NCI-H1436 treated with DMSO at 0.1 percent for 48 hours (cell line): Measurements from ENCODE around the gene CCDC184.
"Not testable (repeated sequence)": the region's sequence is repeated elsewhere in the genome, so short reads cannot be mapped to it uniquely, and the experiment has no call there.

ENCODE experiments used
- DNase-seq: peaks from one replicate; lab custom pipeline; 2025; lab: John Stamatoyannopoulos, UW

Gene CCDC184

GRCh38 chr12:48183091-48183875, at the start of gene CCDC184:
CCDC184 (plus strand) TSS chr12:48183644; CDS start chr12:48184123, 479 bp downstream.
- DNase-seq, result no peak

- no peak for DNase-seq
Observed at GRCh38 chr12:48135027-48135426, 48.4 kb upstream of the CCDC184 start.

DNA sequence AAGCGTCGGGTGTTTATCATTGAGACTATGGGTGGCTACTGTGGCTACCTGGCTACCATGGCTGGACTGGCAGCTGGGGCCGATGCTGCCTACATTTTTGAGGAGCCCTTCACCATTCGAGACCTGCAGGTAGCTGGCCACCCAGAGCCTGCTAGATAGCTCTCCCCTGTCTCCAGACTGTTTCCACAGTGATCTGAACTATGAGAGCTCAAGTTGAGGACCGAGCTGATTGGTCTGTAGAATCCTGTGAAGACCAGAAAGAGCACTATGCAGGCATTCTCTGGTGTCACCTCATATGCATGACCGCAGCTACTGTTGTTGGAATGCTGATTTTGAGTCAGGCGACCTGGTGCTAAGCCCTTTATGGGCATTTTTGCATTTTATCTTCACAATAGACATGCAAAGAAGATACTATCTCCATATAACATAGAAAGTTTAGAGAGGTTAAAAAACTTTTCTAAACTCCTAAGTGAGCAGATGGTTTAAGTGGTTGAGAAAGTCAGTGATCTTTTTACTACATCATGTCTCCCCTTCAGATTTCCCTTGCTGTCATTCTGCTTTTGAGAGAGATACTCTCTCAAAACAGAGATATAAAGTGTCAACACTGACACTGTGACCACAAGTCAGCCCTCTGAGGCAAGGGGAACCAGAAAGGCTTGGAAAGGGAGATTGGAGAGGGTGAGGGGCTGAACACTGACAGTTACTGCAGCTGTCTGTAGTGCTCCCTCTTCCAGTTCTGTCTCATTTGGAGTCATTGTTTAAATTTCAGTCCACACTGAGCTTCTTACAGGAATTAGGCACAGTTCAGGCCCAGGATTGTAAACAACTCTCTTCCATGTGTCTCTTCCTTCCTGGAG, 40.4 kb upstream of the CCDC184 start:
- DNase-seq, result no peak

DNA sequence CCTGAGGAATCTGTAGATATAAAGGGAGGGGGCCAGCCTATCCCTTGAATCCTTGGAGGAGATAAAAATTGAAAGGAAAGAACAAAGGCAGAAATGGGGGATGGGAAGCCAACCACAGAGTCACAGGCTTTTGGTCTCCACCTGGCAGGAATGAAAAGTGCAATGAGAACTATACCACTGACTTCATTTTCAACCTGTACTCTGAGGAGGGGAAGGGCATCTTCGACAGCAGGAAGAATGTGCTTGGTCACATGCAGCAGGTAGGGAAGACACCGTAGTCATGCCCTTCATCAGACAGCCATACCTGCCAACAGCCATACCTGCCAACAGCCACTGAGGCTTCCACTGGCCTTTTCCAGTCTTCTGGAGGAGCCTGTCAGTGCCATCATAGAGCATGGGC, 39.5 kb upstream of the CCDC184 start:
- no peak for DNase-seq

DNA sequence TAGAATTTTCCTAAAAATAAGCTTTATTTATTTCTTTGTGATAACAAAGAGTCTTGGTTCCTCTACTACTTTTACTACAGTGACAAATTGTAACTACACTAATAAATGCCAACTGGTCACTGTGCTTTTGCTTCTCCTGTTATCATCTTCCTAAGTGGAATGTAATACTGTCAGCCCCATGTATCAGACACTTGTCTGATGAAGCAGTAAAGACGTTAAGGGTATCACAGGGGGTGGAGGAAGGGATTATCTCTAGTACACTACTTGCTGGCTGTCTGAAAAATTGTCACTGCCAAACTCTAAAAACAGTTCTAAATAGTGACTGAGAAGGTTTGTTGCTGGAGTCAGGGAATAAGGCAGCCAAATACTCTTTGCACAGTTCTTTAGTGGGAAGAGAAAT, 37.5 kb upstream of the CCDC184 start:
- no peak for DNase-seq

- no peak for DNase-seq
Observed at GRCh38 chr12:48151103-48151771, 32.2 kb upstream of the CCDC184 start.

- DNase-seq, result not testable (repeated sequence)
Observed at GRCh38 chr12:48155786-48156185, 27.7 kb upstream of the CCDC184 start.

DNA sequence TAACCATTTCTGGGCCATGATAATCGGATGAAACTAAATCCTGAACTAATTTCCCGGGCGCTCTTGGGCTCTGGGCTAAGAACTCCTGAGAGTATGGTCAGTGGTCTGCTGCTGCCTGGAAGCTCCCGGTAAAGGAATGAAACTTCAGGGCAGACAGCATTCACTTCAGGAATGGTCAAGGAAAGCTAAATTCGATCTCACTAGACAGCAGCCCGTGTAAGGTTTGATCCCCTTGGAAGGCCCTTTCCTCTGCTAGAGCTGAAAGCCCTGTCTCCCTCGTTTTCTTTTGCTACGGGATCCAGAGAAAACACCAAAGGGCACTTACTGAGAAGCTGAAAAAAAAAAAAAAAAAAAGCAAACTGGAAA, 26.8 kb upstream of the CCDC184 start:
- no peak for DNase-seq

DNA sequence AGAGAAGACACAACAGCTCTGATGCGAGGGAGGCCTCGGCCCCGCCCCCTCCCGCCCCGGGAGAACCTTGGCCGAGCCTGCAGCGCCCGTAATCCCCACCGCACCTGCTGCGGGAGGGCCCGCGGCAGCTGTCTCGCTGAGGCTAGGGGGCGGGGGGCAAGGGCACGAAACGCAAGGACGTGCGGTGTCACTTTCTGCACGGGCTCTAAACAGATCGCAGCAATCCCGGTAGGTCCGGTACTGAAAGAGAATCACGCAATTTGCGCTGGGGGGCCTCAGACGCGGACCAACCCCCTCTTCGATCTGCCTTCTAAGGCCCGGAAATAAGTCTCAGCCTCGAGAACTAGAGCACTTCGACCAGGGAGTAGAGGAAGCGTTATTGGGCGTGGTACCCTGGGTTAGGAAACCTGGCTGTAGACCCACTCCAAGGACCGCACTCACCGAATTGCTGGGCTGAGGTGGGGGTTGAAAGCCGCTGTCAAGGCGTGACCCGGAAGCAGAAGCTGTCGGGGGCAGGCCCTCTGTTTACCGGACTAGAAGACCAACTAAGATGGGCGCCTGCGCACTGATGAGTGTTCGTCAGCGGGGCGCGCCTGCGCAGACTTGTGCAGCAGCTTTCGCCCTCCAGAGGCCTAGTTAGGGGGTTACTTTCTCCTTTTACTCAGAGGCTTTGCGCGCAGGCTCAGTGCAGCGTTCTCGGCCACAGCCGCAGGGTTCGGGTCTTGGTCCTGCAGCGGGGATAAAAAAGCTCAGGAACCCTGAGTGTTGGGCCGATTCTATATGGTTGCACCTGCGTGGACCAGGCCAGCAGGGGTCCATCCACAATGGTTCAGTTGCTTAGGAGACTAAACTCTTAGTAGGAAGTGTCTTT, 26.2 kb upstream of the CCDC184 start, which contains the start of gene ASB8:
Gene ASB8, minus strand, starts transcription at position 498 of the 871 bp plus-strand sequence. CDS start 4,019 bp downstream, outside the sequence.
- peak; percentile 92 for DNase-seq

DNA sequence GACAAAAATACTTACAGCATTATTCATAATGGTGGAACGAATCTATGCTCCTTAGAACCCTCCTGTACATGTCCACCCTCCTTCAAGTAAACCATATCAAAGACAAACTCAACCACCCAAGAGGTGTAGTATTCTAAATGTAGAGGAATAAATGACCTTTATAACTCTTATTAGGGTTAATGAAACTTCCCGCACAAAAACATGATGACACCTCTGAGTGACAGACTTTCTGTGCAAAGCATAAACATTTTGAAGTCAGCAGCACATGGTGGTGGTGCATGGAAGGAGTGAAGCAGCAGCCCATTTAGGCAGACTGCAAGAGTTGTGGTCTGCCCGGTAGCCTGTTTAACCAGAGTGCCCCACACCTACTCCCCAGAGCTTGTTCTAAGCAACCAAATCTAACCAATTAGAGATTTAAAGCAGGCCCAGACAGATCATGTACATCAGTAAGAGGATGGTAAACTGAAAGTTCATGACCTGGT, 25.5 kb upstream of the CCDC184 start:
- no peak for DNase-seq

DNA sequence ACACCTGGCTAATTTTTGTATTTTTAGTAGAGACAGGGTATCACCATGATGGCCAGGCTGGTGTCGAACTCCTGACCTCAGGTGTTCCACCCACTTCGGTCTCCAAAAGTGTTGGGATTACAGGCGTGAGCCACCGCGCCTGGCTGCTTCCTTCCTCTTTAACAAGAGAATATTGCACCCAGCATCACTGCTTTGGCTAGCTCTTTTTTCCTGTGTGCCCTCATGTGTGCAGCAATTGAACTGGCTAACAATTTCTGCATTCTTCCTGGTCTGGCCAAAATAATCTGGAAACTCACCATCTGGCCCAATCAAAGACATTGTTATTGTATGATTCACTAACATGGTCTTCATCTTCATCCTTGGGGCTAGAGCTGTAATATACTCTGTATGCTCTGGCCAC, 23.4 kb upstream of the CCDC184 start:
- DNase-seq, result no peak

- DNase-seq, result no peak
Observed at GRCh38 chr12:48160807-48161206, 22.6 kb upstream of the CCDC184 start.

- no peak for DNase-seq
Observed at GRCh38 chr12:48163150-48163747, 20.2 kb upstream of the CCDC184 start.

- DNase-seq, result no peak
Observed at GRCh38 chr12:48164451-48164850, 19.0 kb upstream of the CCDC184 start.

DNA sequence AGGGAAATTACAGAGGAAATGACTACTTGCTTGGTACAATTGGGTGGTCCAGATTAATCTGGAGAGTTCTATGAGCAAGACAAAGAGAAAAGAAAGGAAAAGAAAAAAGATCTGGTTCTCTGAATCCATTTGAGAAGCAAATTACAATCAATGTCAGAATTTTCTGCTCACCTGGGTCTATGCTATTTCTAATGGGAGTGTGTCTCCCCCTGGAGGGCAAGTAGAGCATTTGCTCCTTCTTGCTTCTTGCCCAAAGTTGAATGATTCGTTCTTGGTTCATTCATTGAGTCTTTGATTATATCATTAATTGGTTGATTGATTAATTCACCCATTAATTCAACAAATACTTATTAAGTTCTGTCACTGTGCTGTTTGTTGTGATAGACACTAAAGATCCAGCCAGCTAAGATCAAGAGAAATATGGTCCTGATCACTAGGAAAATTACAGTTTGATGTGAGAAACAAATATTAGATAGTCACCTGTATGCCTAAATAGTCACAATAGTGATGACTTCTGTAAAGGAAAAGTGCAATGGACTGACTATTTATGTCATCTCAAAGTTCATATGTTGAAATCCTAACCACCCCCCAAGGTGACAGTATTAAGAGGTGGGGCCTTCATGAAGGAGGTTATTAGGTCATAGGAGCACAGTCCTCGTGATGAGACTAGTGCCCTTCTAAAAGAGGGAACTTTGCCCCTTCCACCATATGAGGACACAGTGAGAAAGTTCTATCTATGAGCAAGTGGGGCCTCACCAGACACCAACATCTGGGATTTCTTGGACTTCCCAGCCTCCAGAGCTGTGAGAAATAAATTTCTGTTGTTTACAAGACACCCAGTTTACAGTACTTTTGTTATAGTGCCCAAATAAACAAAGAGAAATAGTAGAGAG, 18.1 kb upstream of the CCDC184 start:
- no peak for DNase-seq

DNA sequence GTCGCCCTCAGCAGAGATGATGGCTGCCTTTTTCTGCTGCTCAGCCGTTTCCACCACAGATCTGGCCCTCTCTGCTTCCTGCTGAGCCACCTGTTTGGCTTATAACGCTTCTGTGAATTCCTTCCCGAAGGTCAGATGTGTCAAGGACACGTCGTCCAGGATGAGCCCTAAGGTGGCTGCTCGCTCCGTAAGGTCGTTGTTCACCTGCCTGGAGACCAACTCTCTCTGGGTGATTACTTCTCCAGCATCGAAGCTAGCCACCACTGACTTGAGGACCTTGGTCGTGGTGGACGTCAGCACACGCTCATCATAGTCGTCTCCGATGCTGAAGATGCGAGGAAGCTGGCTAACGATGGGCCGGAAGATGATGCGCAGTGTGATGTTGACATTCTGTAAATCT, 14.4 kb upstream of the CCDC184 start:
- no peak for DNase-seq

DNA sequence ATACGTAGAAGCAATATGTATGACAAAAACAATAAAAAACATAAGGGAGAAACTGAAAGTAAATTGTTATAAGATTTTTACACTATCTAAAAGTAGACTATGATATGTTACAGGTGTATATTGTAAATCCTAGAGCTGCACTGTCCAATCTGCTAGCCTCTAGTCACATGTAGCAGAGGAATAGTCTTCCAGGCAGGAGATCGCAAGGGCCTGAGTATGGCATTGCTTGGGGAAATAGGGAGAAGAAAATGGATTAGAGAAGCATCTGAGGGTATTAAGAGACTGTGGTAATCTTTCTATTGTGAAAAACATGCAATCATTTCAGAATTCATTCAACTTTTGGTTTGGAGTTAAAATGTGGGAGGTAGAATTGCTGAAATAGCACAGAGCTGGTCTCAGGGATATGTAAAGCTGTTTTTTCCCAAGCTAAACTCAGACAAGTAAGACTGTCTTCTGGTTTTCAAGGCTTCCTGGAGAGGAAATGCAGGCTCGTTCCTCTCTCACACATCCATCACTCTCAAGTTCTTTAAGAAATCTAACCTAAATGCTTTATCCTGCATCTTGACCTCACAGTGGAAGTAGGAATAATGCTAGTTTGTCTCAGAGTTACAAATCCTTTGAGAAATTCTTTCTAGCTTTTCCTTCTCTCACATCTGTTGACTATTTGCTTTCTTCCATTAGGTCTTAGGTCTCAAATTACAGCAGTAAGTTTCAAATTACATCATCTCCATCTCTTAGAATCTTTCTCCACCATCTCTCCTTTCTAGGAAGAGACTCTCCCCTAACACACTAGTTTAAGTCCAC, 7.6 kb upstream of the CCDC184 start:
- DNase-seq, result no peak

GRCh38 chr12:48176417-48176751, 7.1 kb upstream of the CCDC184 start:
- no peak for DNase-seq

DNA sequence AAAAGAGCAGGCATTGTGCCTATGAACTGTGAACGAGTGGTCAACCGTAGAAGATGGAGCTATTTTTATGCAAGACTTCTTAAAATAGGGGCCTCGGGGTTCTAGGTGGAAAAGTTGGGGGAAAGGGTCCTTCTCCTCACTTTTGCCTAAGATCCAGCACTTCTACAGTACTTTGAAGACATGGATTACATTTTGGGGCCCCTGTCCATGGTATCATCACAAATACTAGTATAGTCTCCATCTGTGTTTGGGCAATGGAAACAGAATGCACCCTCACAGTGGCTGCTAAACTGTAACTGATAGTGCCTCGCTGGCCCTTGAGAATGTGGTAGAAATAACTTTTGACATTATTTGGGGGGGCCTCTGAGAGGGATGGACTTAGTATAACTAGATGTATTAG, 5.5 kb upstream of the CCDC184 start:
- DNase-seq, result no peak
